Suprapubic skin (tissue), 4 donors: ENCODE measurements around the gene CHRNE. TPM values are rescaled to one million over a fixed set of nuclear protein-coding genes. Genes with fewer than 3 reads are reported as not detected.

Experiments
- DNase-seq, 2 donors: peaks; one replicate each; pipeline ENCODE4 v3.0.0-alpha.2; 2019; ENCODE audit warnings: low spot score in 2 of 2
- H3K27ac ChIP-seq: fragments of 200-600 bp; sonication (generic); one replicate; pipeline ENCODE4 v1.5.1; 2019
- H3K27me3 ChIP-seq: fragments of 200-600 bp; sonication (generic); one replicate; pipeline ENCODE4 v1.5.1; 2019
- H3K36me3 ChIP-seq: fragments of 200-600 bp; sonication (generic); one replicate; pipeline ENCODE4 v1.5.1; 2019
- H3K4me1 ChIP-seq: fragments of 200-600 bp; sonication (generic); one replicate; pipeline ENCODE4 v1.5.1; 2019
- H3K4me3 ChIP-seq: fragments of 200-600 bp; sonication (generic); one replicate; pipeline ENCODE4 v1.5.1; 2019; ENCODE audit warnings: mild to moderate bottlenecking
- H3K9me3 ChIP-seq: fragments of 200-600 bp; sonication (generic); one replicate; pipeline ENCODE4 v1.5.1; 2019
- CTCF ChIP-seq, 2 donors: fragments of 200-600 bp in 1 of 2; fragments of 450-650 bp in 1 of 2; sonication (generic) in 1 of 2; IDR thresholded peaks; one replicate each; pipeline ENCODE4 v1.5.1; 2016 to 2019; ENCODE audit warnings: antibody characterized with exemption in 2 of 2, mild to moderate bottlenecking in 1 of 2, moderate library complexity in 1 of 2
- EP300 ChIP-seq: sonication (generic); formaldehyde crosslinking; IDR thresholded peaks from one replicate; pipeline ENCODE4 v1.6.1; 2017; ENCODE audit warnings: antibody characterized with exemption
- POLR2A ChIP-seq, 2 donors: fragments of 450-650 bp; IDR thresholded peaks; one replicate each; pipeline ENCODE4 v1.6.1; 2017; ENCODE audit warnings: antibody characterized with exemption in 2 of 2, mild to moderate bottlenecking in 2 of 2, moderate library complexity in 2 of 2
- POLR2AphosphoS5 ChIP-seq, 3 donors: sonication (generic); formaldehyde crosslinking; IDR thresholded peaks; one replicate each; pipeline ENCODE4 v1.6.1; 2017; ENCODE audit warnings: antibody characterized with exemption in 3 of 3
- WGBS: methylation state at CpG from one replicate; pipeline ENCODE4 v1.1.5; 2018; 5-methylcytosine and 5-hydroxymethylcytosine counted together
- total RNA-seq, 4 donors: library from RNA; depleted of rRNA; stranded (reverse); fragments of >200 nt; gene quantifications; one replicate each; pipeline ENCODE4 v1.1.0, GENCODE V29; 2016

The CHRNE gene
- total RNA-seq, 4 donors from 2014 or later = 1.7 to 6.0 (median 2.4) TPM

DNA sequence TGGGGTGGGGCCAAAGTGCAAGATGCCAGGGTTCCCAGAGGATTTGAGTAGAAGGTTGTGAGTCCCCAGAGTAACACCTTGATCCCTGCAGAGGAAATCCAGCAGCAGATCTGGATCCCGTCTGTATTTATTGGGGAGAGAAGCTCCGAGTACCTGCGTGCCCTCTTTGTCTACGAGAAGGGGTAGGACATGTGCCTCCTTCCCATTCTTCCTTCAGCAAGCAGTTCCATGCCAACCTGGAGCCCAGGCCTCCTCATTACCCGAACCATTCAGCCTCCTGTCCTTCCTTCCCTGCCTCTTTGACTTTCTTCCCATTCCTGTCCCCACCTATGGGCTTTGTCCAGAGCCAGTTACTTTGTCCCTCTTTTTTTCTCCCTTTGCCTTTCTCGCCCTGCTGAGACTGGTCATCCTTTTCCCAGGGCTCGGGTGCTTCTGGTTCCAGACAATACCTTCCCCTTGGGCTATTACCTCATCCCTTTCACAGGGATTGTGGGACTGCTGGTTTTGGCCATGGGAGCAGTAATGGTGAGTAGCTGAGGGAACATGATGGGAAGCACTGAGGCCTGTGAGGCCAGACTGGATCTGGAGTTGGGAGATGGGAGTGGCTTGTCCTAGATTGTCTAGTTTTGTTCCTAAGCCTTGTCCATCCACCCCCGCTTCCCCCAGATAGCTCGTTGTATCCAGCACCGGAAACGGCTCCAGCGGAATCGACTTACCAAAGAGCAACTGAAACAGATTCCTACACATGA lies 40.0 kb upstream of the CHRNE start:
- H3K9me3 ChIP-seq = no peaks in the 10 kb centered on the region
- no peak overlapping the region for H3K27ac ChIP-seq
- no peaks in the 10 kb centered on the region for H3K27me3 ChIP-seq
- DNase-seq = no peak
- H3K4me3 ChIP-seq = no peak overlapping the region
- H3K36me3 ChIP-seq = peaks cover 33% of the 10 kb centered on the region
- no peak for TF ChIP-seq POLR2A (IDR thresholded peaks at IDR 0.05)
- TF ChIP-seq CTCF (IDR thresholded peaks at IDR 0.05) = no peak
- no peak for TF ChIP-seq EP300
- TF ChIP-seq POLR2AphosphoS5 (IDR thresholded peaks at IDR 0.05) = no peak
- H3K4me1 ChIP-seq = peaks cover 83% of the 10 kb centered on the region
- 66% methylated on average over 13 of the region's 13 CpGs for WGBS

DNA sequence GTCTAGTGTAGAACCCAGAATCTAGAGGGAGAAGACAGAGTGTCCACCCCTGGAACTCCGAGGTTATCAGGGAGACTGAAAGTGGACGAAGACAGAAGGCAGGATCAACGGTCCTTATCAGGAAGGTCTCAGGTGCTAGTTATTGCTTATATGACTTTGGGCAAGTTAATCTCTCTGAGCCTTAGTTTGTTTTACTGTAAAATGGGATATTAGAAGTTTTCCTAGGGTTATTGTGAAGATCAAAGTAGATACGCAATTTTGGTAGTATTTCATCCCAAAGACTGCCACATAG lies 38.4 kb upstream of the CHRNE start:
- Histone ChIP-seq H3K27me3 (no peaks in the 10 kb centered on the region), H3K36me3 (peaks cover 49% of the 10 kb centered on the region), H3K9me3 (no peaks in the 10 kb centered on the region), H3K4me3 (peak overlapping the region; percentile 68), H3K4me1 (peaks cover 69% of the 10 kb centered on the region), H3K27ac (peak overlapping the region; percentile 96)
- WGBS = 52% methylated on average over 4 of the region's 4 CpGs
- no peak for TF ChIP-seq POLR2AphosphoS5 (IDR thresholded peaks at IDR 0.05)
- TF ChIP-seq CTCF (IDR thresholded peaks at IDR 0.05) = no peak
- no peak for TF ChIP-seq POLR2A (IDR thresholded peaks at IDR 0.05)
- no peak for TF ChIP-seq EP300
- no peak for DNase-seq

DNA sequence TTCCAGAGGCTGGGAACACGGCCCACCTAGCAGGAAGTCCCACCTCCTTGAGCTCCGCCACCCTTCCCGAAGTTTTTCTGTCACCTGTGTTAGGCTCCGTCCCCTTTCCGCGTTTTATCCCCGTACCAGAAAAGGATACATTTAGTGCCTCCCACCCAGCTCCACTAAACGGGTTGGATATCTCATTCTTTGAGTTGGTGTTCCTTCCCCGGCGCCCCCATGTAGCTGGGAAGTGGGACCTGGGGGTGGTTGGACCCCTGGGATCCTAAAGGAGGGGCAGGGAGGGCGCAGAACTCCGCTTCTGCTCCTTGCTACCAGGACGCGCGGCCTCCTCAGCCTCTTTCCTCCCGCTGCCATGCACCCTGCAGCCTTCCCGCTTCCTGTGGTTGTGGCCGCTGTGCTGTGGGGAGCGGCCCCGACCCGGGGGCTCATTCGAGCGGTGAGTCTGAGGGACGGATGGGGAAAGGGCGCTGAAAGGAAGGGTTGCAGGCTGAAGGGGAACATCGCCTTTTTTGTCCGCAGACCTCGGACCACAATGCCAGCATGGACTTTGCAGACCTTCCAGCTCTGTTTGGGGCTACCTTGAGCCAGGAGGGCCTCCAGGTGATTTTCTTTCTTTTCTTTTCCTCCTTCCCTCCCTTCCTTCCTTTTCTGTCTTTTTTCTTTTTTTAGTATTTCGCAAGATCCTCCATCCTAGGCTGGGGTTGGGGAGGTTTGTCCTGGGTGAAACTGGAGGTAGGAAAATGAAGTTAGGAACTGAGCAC lies 37.8 kb upstream of the CHRNE start:
- TF ChIP-seq CTCF (IDR thresholded peaks at IDR 0.05) (no peak), EP300 (no peak), POLR2A (IDR thresholded peaks at IDR 0.05) (no peak), POLR2AphosphoS5 (IDR thresholded peaks at IDR 0.05) (no peak)
- Histone ChIP-seq H3K27me3 (no peaks in the 10 kb centered on the region), H3K9me3 (no peaks in the 10 kb centered on the region), H3K27ac (peak overlapping the region; percentile 96), H3K4me1 (peaks cover 64% of the 10 kb centered on the region), H3K4me3 (peak overlapping the region; percentile 68), H3K36me3 (peaks cover 53% of the 10 kb centered on the region)
- 1% methylated on average over 29 of the region's 29 CpGs for WGBS
- no peak for DNase-seq

DNA sequence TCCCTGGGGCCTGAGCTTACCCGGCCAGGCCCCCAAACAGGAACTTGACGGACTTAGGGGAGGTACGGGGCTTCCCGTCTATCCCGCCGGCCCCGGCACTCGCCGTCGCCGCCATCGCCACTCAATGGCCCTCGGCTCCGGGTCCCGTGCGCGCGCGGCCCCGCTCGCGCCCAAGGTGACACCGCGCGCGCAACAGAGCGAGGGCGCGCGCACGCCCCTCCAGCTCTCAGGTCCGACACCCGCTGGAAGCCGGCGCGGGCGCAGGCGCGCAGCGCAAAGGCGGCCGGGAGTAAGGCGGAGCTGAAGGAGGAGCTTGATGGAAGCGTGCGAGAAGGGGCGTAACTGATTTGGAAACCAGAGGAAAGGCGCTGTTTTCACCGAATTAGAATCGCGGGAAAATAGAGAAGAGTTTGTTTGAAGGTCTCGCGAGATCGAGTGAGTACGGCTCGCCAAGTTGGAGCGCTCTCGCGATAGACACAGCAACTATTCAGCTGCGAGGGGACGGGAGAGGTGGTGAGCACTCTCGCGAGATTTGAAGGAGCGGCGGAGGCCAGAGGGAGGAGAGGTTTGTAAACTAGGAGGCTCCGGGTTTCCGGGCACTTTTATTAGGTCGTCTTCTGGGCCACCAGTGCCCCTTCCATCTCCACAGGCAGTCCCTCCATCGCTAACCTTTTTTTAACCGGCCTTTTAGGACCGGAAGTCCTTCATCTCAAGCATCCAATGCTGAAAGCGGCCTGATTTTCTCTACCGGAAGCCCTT lies 37.1 kb upstream of the CHRNE start, which contains the start of the genes RNF167 and SLC25A11:
TSS of gene RNF167 (plus strand) at position 473 of the 759 bp plus-strand sequence. CDS start 642 bp downstream, outside the sequence.
TSS of gene SLC25A11 (minus strand) at position 251 of the 759 bp plus-strand sequence. CDS start at position 115, 136 bp downstream.
- H3K27ac ChIP-seq = peak within 1 kb of the TSS; percentile 96
- no peaks in the 10 kb centered on the region for H3K27me3 ChIP-seq
- peak; percentile 98 to 99 for DNase-seq
- H3K36me3 ChIP-seq = peaks cover 54% of the 10 kb centered on the region
- peak within 1 kb of the TSS; percentile 68 for H3K4me3 ChIP-seq
- H3K4me1 ChIP-seq = peaks cover 56% of the 10 kb centered on the region
- no peaks in the 10 kb centered on the region for H3K9me3 ChIP-seq
- WGBS = under 1% methylated on average over 39 of the region's 72 CpGs
- TF ChIP-seq POLR2A (IDR thresholded peaks at IDR 0.05) = peak in 1 of 2 donors; percentile 56
- no peak for TF ChIP-seq EP300
- peak in 2 of 3 donors; percentile 6 to 67 for TF ChIP-seq POLR2AphosphoS5 (IDR thresholded peaks at IDR 0.05)
- TF ChIP-seq CTCF (IDR thresholded peaks at IDR 0.05) = no peak
